GM18520 (cell line): ENCODE measurements around the gene CHRDL2.

Source experiments
- ATAC-seq: cut with Tn5 transposase; IDR thresholded peaks from one replicate; pipeline ENCODE4 v1.9.1; 2021; ENCODE audit not compliant: unreplicated experiment

Gene CHRDL2

DNA sequence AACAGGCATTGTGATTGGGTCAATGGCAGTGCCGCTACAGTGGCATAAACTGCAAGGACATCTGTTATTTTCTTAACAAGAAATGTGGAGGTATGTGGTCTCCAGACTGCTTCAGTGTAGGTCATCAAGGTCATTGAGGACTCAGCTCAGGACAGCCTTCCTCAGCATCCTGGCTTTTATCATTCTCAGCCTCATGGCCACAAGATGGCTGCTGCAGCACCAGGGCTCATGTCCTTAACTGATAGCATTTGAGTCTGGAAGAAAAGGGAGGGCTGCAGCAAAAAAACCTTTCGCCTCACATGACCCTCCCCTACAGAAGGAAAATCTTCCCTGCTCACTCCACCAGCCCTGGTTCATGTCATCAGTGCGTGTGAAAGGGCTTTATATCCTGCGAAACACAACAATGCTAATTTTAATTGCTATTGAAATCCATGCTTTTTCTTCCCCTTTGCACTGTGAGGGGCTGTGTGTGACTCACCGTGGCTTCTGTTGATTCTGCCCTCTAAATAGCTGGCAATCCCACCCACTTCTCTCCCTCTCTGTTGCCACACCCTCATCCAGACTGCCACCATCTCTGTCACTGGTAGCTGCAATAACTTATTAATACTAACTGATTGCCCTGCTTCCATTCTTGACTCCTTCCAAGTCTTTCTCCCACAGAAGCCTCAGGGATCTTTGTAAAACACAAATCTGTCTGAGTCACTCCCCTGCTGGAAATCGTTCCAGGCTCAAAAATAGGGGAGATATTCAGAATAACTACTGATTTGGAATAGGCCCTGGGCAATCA lies 43.8 kb downstream of the CHRDL2 start:
- ATAC-seq, result no peak

DNA sequence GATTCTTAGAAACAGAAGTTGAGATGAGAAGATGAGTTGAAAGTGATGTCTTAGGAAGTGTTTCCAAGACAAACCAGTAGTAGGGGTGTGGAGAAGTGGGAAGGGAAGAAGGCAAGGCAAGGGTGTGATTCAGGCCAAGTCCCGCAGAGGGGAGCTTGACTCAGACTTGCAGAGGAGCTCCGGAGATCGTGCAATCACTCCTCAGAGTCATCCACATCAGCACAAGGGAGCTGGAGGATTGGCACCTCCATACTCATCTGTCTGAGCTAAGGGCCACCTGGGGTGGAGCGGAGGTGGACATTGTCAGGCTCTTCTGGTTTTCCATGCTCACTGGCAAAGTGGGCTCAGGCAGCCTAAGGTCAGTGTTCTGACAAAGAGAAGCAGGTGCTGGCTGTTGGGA lies 44.4 kb downstream of the CHRDL2 start:
- no peak for ATAC-seq

GRCh38 chr11:74685905-74686304 lies 45.3 kb downstream of the CHRDL2 start:
- ATAC-seq, result no peak

DNA sequence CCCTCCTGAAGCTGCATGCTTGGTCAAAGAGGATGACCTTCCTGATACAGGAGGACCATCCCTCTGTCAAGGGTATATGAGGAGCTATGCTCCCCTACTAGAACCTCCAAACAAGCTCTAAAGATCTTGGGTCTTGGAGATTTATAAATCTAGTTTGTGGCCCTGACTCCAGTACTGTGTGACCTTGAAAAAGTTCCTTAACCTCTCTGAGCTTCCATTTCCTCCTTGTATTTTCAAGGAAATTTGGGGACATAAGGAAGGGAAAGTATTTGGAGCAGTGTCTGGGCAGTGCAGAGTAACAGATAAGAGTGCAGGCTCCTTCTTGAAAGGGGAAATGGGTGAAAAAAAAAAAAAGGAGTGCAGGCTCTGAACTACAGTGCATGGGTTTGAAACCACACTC lies 45.9 kb downstream of the CHRDL2 start:
- no peak for ATAC-seq

- ATAC-seq, result no peak
These were observed 46.6 kb downstream of the CHRDL2 start for GRCh38 chr11:74684661-74685060.

DNA sequence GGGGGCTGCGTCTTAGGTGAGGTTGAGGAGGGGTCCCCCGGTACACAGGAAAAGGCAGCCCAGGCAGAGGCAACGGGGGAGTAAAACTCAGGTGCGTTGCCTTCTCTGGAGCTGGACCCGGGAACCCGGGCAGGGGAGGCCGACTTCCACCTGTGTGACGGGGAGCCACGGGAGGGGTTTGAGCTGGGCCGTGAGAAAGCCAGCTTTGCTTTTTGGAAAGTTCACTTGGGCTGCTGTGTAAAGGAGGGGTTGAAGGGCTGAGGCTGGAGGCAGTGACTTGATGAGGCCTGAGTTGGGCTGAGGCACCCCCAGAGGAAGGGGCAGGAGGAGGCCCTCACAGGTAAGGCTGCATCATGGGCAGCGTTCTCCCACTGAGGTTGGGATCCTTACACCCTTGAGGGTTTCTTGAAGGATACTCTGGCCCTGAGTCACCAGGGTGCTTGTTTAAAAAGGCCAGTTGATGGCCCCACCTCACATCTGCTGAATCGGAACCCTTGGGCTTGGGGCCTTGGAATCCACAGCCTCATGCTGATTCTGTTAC lies 47.2 kb downstream of the CHRDL2 start:
- no peak for ATAC-seq

GRCh38 chr11:74683279-74683871 lies 47.9 kb downstream of the CHRDL2 start:
- no peak for ATAC-seq

- ATAC-seq, result no peak
These were observed 48.4 kb downstream of the CHRDL2 start for GRCh38 chr11:74682731-74683278.

DNA sequence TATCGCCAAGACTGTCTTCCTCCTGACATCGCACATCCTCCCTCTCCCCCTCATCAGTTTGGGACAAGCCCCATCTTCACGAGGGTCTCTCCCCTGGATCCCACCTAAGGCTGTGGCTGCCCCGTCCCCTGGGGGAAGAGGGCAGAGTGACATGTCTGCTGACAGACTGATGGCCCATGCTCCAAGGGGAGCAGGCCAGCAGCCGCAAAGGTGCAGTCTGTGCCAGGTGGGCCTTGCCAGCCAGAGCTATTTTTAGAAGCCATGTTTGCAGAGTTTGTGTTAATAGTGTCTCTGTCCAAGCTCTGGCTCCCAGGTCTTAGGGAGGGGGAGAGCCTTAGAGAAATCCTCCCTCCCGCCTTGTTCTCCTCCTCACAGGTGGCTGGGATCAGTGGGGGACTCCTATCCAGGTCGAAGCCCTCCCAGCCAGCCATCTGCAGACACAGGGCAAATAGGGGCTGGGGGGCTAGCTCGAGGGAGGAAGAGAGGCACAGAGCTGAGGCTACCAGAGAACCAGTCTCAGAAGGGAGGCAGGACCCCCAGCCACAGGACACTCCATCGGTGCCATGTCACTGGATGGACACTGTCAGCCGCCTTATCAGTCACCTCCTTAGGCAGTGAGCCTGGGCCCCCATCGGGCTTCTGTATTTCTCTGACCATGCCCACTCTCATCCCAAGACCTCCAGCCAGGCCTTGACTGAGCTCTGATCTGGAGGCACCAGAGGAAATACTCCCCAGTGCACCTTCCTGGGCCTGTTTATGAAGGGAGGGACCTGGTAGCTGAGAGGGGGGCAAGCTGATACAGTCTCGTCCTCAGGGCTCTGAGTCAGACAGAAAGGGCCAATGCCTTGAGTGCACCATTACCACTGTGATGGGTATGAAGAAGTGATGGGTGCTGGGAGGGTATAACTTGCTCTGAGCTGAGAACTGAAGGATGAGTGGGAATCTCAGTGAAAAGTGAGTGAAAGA lies 49.3 kb downstream of the CHRDL2 start:
- no peak for ATAC-seq

DNA sequence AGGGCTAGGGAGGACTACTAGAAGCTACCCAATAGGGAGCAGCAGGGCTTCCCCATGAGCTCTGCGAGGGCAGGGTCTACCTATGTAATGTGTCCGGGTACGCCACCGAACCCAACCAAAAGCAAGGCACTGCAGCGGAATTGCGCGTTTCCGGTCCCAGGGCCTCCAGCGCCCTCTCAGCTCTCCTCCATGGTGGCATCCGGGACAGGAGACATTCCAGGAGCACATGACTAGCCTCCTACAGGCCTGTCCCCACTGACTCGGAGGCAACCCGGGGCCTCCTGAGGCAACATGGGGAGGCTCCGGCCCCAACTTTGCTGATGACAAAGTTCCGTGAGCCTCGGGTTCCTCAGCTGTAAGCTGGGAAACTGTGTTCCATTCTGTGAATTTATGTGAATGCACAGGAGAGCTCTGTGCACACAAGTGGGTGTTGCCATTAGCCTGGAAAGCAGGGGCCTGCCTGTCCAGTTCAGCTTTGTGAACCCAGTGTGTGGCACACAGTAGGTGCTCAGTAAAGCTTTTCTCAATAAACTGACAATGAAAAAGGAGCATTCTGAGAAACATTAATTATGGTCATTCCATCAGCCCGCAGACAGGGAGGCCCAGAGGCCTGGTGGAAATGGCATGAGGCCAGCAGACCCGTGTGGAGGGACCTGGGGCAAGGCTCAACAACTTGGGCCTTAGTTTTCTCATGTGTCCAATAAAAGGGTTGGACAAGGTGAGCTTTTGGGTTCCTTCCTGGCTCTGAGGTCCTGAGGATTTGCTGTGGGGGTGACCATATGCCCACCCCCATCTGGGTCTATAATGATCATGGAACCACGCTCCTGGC lies 50.3 kb downstream of the CHRDL2 start:
- no peak for ATAC-seq

DNA sequence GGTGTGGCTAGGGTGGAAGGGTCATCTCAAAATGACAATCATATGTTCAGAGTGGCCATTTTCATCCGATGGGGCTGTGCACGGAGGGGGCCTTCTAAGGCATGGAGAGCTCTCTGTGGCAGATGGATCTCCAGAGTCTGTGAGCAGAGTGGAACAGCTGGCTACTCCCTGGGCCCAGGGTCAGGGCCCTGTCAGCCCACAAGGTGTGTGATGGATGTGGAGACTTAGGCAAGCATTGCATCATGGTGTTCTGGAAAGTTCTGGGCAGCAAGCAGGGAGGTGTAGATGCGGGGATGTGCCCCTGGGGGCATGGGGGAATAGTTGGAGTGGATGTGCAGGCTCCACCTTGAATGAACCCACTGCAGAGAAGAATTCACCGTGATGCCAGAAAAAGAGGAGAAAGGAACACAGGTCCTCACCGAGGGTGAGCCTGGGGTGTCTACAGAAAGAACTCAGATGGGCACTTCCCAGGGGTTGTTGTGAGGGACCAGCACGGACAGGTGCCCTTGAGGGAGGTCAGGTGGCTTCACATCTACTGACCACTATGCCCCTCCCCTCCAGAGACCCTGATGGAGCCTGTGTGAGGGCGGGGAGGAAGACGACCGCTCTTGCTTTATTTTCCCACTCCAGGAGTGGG lies 51.1 kb downstream of the CHRDL2 start:
- no peak for ATAC-seq

DNA sequence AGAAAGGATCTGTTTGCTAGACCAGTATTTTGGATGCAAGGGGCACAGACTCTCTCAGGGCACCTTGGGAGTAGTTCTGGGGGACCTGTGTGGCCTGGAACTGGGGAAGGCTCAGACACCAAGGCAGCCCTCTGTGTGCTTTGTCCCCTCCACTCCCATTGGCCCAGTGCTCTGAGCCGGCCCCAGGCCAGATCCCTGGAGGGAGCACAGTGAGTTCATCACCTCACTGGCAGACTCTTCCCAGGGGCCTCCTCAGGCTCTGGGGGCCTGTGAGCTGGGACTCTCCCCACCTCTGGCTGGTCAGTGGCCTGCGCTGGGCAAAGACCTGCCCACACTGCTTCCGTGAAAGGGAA lies 51.7 kb downstream of the CHRDL2 start:
- no peak for ATAC-seq

- no peak for ATAC-seq
These were observed 52.4 kb downstream of the CHRDL2 start for GRCh38 chr11:74678591-74679512.

GRCh38 chr11:74678041-74678440 lies 53.2 kb downstream of the CHRDL2 start:
- ATAC-seq, result no peak

GRCh38 chr11:74677131-74677530 lies 54.1 kb downstream of the CHRDL2 start:
- no peak for ATAC-seq

DNA sequence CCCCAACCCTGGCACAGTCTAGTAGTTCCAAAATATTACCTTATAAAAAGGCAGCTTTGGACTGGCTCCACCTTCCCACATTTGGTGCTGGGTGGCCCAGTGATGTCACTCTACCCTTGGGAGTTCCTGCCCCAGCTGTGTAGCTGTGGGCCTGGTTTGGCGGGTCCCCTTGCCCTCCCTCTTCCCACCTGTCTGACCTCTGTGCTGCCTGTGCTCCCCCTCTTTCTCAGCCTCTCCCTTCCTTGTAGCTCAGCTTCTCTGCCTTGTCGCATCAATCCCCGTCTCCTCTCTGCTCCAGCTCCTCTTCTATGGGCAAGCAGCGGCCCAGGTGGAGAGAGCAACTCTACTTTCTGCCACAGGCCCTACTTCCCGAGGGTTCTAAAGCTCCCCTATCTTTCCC lies 54.6 kb downstream of the CHRDL2 start:
- ATAC-seq, result no peak

DNA sequence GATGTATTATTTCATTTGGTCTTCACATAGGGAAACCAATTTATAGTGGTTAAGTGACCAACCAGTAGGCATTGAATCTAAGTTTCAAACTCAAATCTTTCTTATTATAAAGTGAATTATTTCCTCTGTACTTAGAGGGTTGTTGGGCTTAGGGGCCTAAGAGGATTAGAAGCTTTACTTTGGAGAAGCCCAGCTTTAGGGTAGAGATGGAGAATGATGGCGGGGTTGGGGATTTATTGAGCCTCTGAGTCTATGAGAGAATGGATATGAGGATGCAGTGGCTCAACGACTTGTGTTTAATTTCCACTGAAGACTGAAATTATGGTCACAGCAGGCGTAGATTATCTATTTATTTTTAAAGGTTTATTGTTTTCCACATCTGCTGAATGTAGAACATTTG lies 55.5 kb downstream of the CHRDL2 start:
- no peak for ATAC-seq

- no peak for ATAC-seq
These were observed 57.4 kb downstream of the CHRDL2 start for GRCh38 chr11:74673693-74674360.
